Activated CD4-positive, alpha-beta T cell treated with anti-CD3 and anti-CD28 coated beads, Interleukin-2, amount 50 U/mL, for 1 hour (primary cell): Measurements from ENCODE around the gene OXLD1.

Experiments
- DNase-seq: peaks from one replicate; pipeline ENCODE4 v3.0.0-alpha.2; 2020

Gene OXLD1

GRCh38 chr17:81666342-81667191, at the start of gene OXLD1, which contains the start of gene CCDC137:
TSS of gene OXLD1 (minus strand) at chr17:81666605. CDS start at chr17:81666577, 28 bp downstream.
TSS of gene CCDC137 (plus strand) at chr17:81666737. CDS start at chr17:81666767, 30 bp downstream.
- DNase-seq, result peak; percentile 91

GRCh38 chr17:81715107-81715871, 48.9 kb upstream of the OXLD1 start:
- DNase-seq, result no peak

GRCh38 chr17:81714412-81715106, 48.2 kb upstream of the OXLD1 start:
- no peak for DNase-seq

- DNase-seq, result no peak
Observed at GRCh38 chr17:81713556-81714411, 47.4 kb upstream of the OXLD1 start.

- no peak for DNase-seq
Observed at GRCh38 chr17:81713004-81713555, 46.7 kb upstream of the OXLD1 start.

- no peak for DNase-seq
Observed at GRCh38 chr17:81712468-81713003, 46.1 kb upstream of the OXLD1 start.

- DNase-seq, result peak; percentile 68
Observed at GRCh38 chr17:81711814-81712467, 45.5 kb upstream of the OXLD1 start, which contains the start of gene SLC25A10. TSS of gene SLC25A10 (plus strand) at chr17:81712284. CDS start at chr17:81712427, 143 bp downstream.

- DNase-seq, result no peak
Observed at GRCh38 chr17:81710514-81711308, 44.3 kb upstream of the OXLD1 start.

GRCh38 chr17:81708739-81709185, 42.4 kb upstream of the OXLD1 start:
- DNase-seq, result no peak

- DNase-seq, result no peak
Observed at GRCh38 chr17:81707725-81708646, 41.6 kb upstream of the OXLD1 start.

GRCh38 chr17:81706757-81707624, 40.6 kb upstream of the OXLD1 start:
- no peak for DNase-seq

GRCh38 chr17:81706232-81706611, 39.8 kb upstream of the OXLD1 start:
- DNase-seq, result no peak

- no peak for DNase-seq
Observed at GRCh38 chr17:81705518-81706231, 39.3 kb upstream of the OXLD1 start.

GRCh38 chr17:81703747-81704654, 37.6 kb upstream of the OXLD1 start:
- no peak for DNase-seq

GRCh38 chr17:81702934-81703746, 36.7 kb upstream of the OXLD1 start, which contains the start of gene MRPL12:
TSS of gene MRPL12 (plus strand) at chr17:81703367. CDS start at chr17:81703502, 135 bp downstream.
- peak; percentile 85 for DNase-seq
